Ishikawa (cell line): ENCODE data around the gene DCHS2.

ENCODE experiments used
- CEBPB ChIP-seq: IDR thresholded peaks from 2 replicates; pipeline ENCODE4 v1.6.1; 2012
- CREB1 ChIP-seq: IDR thresholded peaks from 2 replicates; pipeline ENCODE4 v1.6.1; 2012; ENCODE audit warnings: low read depth
- EGR1 ChIP-seq: IDR thresholded peaks from 2 replicates; pipeline ENCODE4 v1.6.1; 2012
- EP300 ChIP-seq: IDR thresholded peaks from 2 replicates; pipeline ENCODE4 v1.6.1; 2012; ENCODE audit warnings: borderline replicate concordance
- FOXM1 ChIP-seq: IDR thresholded peaks from 2 replicates; pipeline ENCODE4 v1.6.1; 2012; ENCODE audit warnings: low read depth, borderline replicate concordance
- NFIC ChIP-seq: IDR thresholded peaks from 2 replicates; pipeline ENCODE4 v1.6.1; 2012
- RAD21 ChIP-seq: IDR thresholded peaks from 2 replicates; pipeline ENCODE4 v1.6.1; 2012; ENCODE audit warnings: low read depth
- TAF1 ChIP-seq: IDR thresholded peaks from 2 replicates; pipeline ENCODE4 v1.6.1; 2012; ENCODE audit warnings: low read depth, mild to moderate bottlenecking
- TCF12 ChIP-seq: IDR thresholded peaks from 2 replicates; pipeline ENCODE4 v1.6.1; 2012; ENCODE audit warnings: low read depth
- TEAD4 ChIP-seq: IDR thresholded peaks from 2 replicates; pipeline ENCODE4 v1.6.1; 2012
- YY1 ChIP-seq: IDR thresholded peaks from 2 replicates; pipeline ENCODE4 v1.6.1; 2012; ENCODE audit warnings: low read depth
- ZBTB7A ChIP-seq: IDR thresholded peaks from 2 replicates; pipeline ENCODE4 v1.6.1; 2012; ENCODE audit warnings: low read depth
- TF ChIP-seq, protein P1 (sequence below): IDR thresholded peaks from 2 replicates; pipeline ENCODE4 v1.6.1; 2012; ENCODE audit warnings: low read depth, mild to moderate bottlenecking
- TF ChIP-seq, protein P2 (sequence below): IDR thresholded peaks from 2 replicates; pipeline ENCODE4 v1.6.1; 2012
- TF ChIP-seq, protein P3 (sequence below): IDR thresholded peaks from 2 replicates; pipeline ENCODE4 v1.6.1; 2012

The DCHS2 gene

GRCh38 chr4:154312246-154312645 is 179.4 kb downstream of the DCHS2 start:
- TF ChIP-seq RAD21: no peak
- TF ChIP-seq FOXM1: no peak
- no peak for TF ChIP-seq EGR1
- TF ChIP-seq, protein P1, sequence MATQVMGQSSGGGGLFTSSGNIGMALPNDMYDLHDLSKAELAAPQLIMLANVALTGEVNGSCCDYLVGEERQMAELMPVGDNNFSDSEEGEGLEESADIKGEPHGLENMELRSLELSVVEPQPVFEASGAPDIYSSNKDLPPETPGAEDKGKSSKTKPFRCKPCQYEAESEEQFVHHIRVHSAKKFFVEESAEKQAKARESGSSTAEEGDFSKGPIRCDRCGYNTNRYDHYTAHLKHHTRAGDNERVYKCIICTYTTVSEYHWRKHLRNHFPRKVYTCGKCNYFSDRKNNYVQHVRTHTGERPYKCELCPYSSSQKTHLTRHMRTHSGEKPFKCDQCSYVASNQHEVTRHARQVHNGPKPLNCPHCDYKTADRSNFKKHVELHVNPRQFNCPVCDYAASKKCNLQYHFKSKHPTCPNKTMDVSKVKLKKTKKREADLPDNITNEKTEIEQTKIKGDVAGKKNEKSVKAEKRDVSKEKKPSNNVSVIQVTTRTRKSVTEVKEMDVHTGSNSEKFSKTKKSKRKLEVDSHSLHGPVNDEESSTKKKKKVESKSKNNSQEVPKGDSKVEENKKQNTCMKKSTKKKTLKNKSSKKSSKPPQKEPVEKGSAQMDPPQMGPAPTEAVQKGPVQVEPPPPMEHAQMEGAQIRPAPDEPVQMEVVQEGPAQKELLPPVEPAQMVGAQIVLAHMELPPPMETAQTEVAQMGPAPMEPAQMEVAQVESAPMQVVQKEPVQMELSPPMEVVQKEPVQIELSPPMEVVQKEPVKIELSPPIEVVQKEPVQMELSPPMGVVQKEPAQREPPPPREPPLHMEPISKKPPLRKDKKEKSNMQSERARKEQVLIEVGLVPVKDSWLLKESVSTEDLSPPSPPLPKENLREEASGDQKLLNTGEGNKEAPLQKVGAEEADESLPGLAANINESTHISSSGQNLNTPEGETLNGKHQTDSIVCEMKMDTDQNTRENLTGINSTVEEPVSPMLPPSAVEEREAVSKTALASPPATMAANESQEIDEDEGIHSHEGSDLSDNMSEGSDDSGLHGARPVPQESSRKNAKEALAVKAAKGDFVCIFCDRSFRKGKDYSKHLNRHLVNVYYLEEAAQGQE: no peak
- TF ChIP-seq, protein P2, sequence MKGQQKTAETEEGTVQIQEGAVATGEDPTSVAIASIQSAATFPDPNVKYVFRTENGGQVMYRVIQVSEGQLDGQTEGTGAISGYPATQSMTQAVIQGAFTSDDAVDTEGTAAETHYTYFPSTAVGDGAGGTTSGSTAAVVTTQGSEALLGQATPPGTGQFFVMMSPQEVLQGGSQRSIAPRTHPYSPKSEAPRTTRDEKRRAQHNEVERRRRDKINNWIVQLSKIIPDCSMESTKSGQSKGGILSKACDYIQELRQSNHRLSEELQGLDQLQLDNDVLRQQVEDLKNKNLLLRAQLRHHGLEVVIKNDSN: no peak
- no peak for TF ChIP-seq YY1
- no peak for TF ChIP-seq EP300
- no peak for TF ChIP-seq CREB1
- TF ChIP-seq TEAD4: no peak
- no peak for TF ChIP-seq NFIC
- TF ChIP-seq TAF1: no peak

- TF ChIP-seq EGR1: no peak
- no peak for TF ChIP-seq YY1
- TF ChIP-seq, protein P2: no peak
- TF ChIP-seq TEAD4: no peak
- TF ChIP-seq NFIC: no peak
- no peak for TF ChIP-seq CEBPB
- no peak for TF ChIP-seq TCF12
- TF ChIP-seq ZBTB7A: no peak
- TF ChIP-seq, protein P1: no peak
- TF ChIP-seq RAD21: no peak
- TF ChIP-seq, protein P3, sequence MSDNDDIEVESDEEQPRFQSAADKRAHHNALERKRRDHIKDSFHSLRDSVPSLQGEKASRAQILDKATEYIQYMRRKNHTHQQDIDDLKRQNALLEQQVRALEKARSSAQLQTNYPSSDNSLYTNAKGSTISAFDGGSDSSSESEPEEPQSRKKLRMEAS: no peak
- TF ChIP-seq TAF1: no peak
- TF ChIP-seq CREB1: no peak
- no peak for TF ChIP-seq EP300
- TF ChIP-seq FOXM1: no peak
Measured at GRCh38 chr4:154310578-154310977, 181.0 kb downstream of the DCHS2 start.

DNA sequence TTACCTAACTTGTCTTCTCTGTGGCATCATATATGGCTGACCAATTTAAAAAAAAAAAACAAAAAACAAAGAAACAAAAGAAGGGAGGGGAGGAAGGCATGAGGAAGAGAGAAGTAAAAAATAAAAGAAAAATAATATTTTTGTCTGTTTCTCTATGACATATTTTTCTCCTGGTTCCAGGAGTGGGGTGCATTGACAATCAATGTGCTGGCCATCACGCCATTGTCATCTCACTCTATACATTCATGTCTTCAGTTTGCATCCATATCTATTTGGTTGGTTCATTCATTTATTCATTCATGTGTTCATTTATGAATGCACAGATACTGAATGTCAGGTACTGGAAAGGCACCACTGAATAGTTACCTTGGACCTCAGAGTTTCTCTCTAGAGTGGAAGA is 183.4 kb downstream of the DCHS2 start:
- no peak for TF ChIP-seq TCF12
- TF ChIP-seq EGR1: no peak
- no peak for TF ChIP-seq NFIC
- no peak for TF ChIP-seq CREB1
- no peak for TF ChIP-seq TEAD4
- TF ChIP-seq TAF1: no peak

DNA sequence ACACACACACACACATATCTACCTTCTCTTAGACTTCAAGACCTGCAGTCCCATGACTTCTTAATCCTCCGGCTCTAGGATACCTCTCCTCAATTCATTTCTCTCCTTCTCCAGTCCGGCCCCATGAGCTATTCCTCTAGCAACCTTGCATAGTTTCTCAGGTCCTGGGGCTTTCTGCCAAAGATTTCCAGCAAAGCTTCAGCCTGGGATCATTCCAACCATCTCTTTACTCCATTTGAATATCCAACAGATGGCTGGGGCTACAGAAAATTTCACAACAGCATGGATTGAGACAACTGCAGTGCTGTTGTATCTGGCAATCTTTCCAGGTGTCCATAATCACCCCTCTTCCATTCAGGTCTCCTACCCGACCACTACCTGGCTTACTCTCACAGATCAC is 184.1 kb downstream of the DCHS2 start:
- no peak for TF ChIP-seq RAD21
- no peak for TF ChIP-seq EGR1
- TF ChIP-seq, protein P2: no peak
- no peak for TF ChIP-seq EP300
- TF ChIP-seq, protein P1: no peak
- no peak for TF ChIP-seq ZBTB7A
- no peak for TF ChIP-seq YY1
- no peak for TF ChIP-seq NFIC
- TF ChIP-seq, protein P3: no peak
- TF ChIP-seq FOXM1: no peak
